Erythroblast (primary cell): Measurements from ENCODE around the gene GPR21.

Experiments
- DNase-seq, 2 experiments: peaks; one replicate each; lab custom pipeline; 2025; lab: John Stamatoyannopoulos, UW
- GATA1 ChIP-seq: IDR thresholded peaks from 2 replicates; pipeline ENCODE4 v1.6.1; 2011; ENCODE audit warnings: low read depth, mild to moderate bottlenecking, control low read depth, low read length, moderate library complexity
- POLR2A ChIP-seq: IDR thresholded peaks from 2 replicates; pipeline ENCODE4 v1.6.1; 2011; ENCODE audit warnings: mild to moderate bottlenecking, low read length

Gene GPR21

DNA sequence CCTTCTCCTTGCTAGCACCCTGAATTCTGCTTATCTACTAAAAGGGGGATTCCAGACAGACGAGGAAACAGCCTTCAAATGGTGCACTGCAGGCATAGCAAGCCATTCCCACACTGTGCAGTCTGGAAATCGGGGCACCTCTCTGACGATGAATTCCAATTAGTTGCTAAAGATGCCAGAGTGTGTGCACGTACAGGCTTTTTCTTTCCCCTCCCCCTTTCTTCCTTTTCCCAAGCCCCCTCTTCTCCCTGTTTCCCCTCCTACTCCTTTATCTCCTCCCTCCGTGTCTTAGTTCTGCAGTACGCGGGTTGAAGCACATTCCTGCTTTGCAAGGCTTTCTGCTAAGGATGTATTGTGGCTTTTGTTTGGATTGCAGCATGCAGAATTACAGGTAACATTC, at the start of gene GPR21:
TSS of gene GPR21 (plus strand) at position 316 of the 400 bp plus-strand sequence. CDS start 900 bp downstream, outside the sequence.
- no peak for DNase-seq
- TF ChIP-seq GATA1 (no peak), POLR2A (no peak)

GRCh38 chr9:122986010-122986409, 47.5 kb upstream of the GPR21 start:
- TF ChIP-seq GATA1 (no peak), POLR2A (no peak)
- DNase-seq = no peak

DNA sequence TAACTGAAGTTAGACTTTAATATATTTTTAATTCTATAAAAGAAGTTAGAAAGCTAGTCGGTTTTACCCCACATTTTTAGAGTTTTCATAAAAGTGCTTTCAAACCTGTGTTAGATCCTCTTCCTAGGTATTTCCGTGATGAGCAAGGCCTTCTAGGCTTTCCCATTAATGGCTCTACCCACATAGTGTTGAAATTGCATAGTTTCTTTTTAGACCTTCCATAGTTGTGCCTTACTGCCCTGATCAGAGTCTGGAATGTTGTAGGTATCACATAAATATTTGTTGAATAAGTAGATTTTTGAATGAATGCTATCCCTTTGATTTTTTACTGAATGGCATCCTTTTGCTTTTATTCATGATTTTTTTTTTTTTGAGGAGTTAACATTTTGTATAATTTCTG, 45.3 kb upstream of the GPR21 start:
- DNase-seq = no peak
- TF ChIP-seq GATA1 (no peak), POLR2A (no peak)

GRCh38 chr9:122988920-122989621, 44.4 kb upstream of the GPR21 start:
- no peak for DNase-seq
- TF ChIP-seq GATA1 = no peak
- no peak for TF ChIP-seq POLR2A

DNA sequence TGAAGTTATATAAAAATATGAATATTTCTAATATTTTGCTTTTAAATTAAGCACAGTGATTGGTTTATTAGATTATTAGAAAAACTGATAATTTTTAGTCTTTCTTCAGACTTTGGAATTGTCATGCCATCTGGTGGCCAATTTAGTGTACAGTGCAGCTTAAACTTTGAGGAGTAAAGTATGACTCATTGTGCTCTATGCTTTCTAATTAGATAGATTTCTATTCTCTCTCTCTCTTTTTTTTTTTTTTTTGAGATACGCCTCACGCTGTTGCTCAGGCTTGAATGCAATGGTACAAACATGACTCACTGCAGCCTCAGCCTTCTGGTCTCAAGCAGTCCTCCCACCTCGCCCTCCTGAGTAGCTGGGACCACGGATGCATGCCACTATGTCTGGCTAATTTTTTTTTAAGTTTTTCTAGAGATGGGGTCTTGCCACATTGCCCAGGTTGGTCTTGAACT, 42.1 kb upstream of the GPR21 start:
- peak; percentile 69 to 81 for DNase-seq
- no peak for TF ChIP-seq POLR2A
- no peak for TF ChIP-seq GATA1

GRCh38 chr9:122996586-122996985, 36.9 kb upstream of the GPR21 start:
- DNase-seq = peak; percentile 33 to 68
- TF ChIP-seq POLR2A = no peak
- TF ChIP-seq GATA1 = no peak

GRCh38 chr9:122998448-122998847, 35.0 kb upstream of the GPR21 start:
- TF ChIP-seq POLR2A = no peak
- no peak for TF ChIP-seq GATA1
- DNase-seq = no peak

DNA sequence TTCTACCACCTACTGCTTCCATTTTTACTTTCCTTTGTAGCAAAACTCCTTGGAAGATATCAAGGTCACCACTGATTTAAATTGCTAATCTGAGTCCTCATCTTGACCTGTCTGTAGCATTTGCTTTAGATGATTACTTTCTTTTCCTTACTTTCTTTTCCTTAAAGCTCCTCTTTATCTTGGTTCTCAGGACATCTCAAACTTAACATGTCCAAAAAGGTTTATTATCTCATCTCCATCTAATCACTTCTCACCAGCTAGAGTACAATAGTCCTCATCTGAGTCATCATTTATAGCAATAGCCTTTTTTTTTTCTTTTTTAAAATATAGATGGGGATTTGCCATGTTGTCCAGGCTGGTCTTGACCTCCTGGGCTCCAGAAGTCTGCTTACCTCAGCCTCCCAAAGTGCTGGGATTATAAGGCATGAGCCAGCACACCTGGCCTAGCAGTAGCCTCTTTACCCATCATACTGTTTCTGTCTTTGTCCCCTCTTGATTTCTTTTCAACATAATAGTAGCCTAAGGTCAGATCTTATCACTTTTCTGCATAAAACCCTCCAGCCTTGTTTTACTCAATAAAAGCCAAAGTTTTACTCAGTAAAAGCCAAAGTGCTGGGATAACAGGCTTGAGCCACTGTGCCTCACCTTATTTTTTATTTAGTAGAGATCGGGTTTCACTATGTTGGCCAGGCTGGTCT, 32.9 kb upstream of the GPR21 start:
- DNase-seq = peak in 1 of 2 experiments; percentile 32
- TF ChIP-seq POLR2A = no peak
- no peak for TF ChIP-seq GATA1

GRCh38 chr9:123002754-123003153, 30.7 kb upstream of the GPR21 start:
- TF ChIP-seq GATA1 = no peak
- TF ChIP-seq POLR2A = no peak
- peak in 1 of 2 experiments; percentile 34 for DNase-seq

- DNase-seq = peak; percentile 50 to 66
- TF ChIP-seq POLR2A = no peak
- no peak for TF ChIP-seq GATA1
Measured at GRCh38 chr9:123003466-123003865, 30.0 kb upstream of the GPR21 start.

DNA sequence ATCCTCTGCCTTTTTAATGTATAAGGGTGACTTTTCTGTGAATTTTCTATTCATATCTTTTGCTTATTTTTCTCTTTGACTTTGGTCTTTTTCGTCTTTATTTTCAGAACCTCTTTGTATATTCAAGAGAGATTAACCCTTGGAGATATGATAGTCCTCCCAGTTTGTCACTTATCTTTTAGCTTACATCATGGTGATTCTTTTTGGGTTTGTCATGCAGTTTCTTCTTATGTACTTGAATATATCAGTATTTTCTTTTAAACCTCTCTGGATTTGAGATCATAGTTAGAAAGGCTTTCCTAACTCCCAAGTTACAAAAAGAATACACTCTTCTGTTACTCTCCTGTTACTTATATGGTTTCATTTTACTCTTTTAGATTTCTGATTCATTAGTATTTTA, 27.5 kb upstream of the GPR21 start:
- peak in 1 of 2 experiments; percentile 19 for DNase-seq
- TF ChIP-seq GATA1 (no peak), POLR2A (no peak)

DNA sequence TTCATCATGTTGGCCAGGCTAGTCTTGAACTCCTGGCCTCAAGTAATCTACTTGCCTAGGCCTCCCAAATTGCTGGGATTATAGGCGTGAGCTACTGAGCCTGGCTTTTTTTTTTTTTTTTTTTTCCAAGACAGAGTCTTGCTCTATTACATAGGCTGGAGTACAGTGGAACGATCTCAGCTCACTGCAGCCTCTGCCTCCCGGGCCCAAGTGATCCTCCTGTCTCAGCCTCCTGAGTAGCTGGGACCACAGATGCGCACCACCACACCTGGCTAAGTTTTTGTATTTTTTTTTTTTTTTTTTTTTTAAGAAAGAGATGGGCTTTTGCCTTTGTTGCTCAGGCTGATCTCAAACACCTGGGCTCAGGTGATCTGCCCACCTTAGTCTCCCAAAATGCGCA, 26.2 kb upstream of the GPR21 start:
- no peak for DNase-seq
- no peak for TF ChIP-seq POLR2A
- no peak for TF ChIP-seq GATA1

DNA sequence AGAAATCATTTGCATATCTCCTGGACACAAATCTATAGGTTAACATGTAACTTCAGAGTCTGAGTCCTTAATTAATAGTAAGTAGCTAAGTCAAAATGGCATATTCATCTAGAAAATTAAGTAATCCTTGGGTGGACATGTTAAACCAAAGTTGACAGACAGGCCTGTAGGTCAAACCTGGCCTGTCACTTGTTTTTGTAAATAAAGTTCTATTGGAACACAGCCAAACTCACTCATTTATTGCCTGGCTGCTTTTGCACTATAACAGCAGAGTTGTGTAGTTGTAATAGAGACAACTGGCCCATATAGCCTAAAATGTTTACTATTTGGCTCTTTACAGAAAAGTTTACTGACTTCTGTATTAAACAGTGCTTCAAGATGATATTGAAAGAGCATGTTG, 24.6 kb upstream of the GPR21 start:
- TF ChIP-seq POLR2A = no peak
- TF ChIP-seq GATA1 = no peak
- peak; percentile 8 to 13 for DNase-seq

GRCh38 chr9:123011380-123011779, 22.1 kb upstream of the GPR21 start:
- no peak for TF ChIP-seq GATA1
- no peak for TF ChIP-seq POLR2A

More at GRCh38 chr9:123011380-123011779, 22.1 kb upstream of the GPR21 start:
- no peak for DNase-seq
